ENCODE measurements around the gene NSD1.

- TF ChIP-seq EZH2 (IDR thresholded peaks at IDR 0.05; ENCODE audit: low read depth, low read length, severe bottlenecking) (no peak), CTCF (IDR thresholded peaks at IDR 0.05; ENCODE audit: control extremely low read depth in 1 of 3, insufficient read depth in 1 of 3, low read depth in 1 of 3, low read length in 3 of 3) (no peak), BACH1 (IDR thresholded peaks at IDR 0.05; ENCODE audit: low read length) (no peak), CHD1 (IDR thresholded peaks at IDR 0.05; ENCODE audit: low read depth, low read length) (no peak)
These were observed 135.8 kb downstream of the NSD1 start for GRCh38 chr5:177269232-177269895.
